GM12872 (cell line): ENCODE results near the gene NRN1L.

ENCODE experiments used
- CTCF ChIP-seq: IDR thresholded peaks from 3 replicates; pipeline ENCODE4 v1.5.1; 2011; ENCODE audit warnings: low read depth, mild to moderate bottlenecking, low read length, moderate library complexity; ENCODE audit not compliant: insufficient read depth

NRN1L gene

GRCh38 chr16:67873435-67874370, 11.0 kb upstream of the NRN1L start:
- no peak for TF ChIP-seq CTCF

- TF ChIP-seq CTCF: no peak
Measured at GRCh38 chr16:67874372-67874771, 10.3 kb upstream of the NRN1L start.

- no peak for TF ChIP-seq CTCF
Measured at GRCh38 chr16:67877064-67877463, 7.6 kb upstream of the NRN1L start.

- no peak for TF ChIP-seq CTCF
Measured at GRCh38 chr16:67878232-67878631, 6.5 kb upstream of the NRN1L start.

GRCh38 chr16:67878846-67879245, 5.8 kb upstream of the NRN1L start:
- TF ChIP-seq CTCF: no peak

GRCh38 chr16:67879462-67879861, 5.2 kb upstream of the NRN1L start:
- no peak for TF ChIP-seq CTCF

- TF ChIP-seq CTCF: no peak
Measured at GRCh38 chr16:67879936-67880335, 4.7 kb upstream of the NRN1L start.
